Measurements from ENCODE around the gene SUPT7L. TPM values are rescaled to one million over a fixed set of nuclear protein-coding genes. Genes with fewer than 3 reads are reported as not detected.

SUPT7L gene
- total and polyA plus RNA-seq, 11 donors, result 18.6 to 29.5 (median 26.1) TPM

DNA sequence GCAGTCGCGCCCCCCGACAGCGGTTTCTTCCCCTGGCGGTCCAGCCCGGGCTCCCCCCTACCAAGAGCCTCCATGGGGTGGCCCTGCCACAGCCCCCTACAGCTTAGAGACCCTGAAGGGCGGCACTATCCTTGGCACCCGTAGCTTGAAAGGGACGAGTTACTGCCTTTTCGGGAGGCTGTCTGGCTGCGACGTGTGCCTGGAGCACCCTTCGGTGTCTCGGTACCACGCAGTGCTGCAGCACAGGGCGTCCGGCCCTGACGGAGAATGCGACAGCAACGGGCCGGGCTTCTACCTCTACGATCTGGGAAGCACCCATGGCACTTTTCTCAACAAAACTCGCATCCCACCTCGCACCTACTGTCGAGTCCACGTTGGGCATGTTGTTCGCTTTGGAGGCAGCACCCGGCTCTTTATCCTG lies 750 bp upstream of the SUPT7L start:
- peaks cover 0 to 69% (median 57%) of the 10 kb centered on the region in 9 donors for H3K36me3 ChIP-seq
- H3K4me1 ChIP-seq, result peaks cover 0 to 42% (median 27%) of the 10 kb centered on the region in 12 donors
- peak overlapping the region; percentile 83 to 95 (median 92) for H3K27ac ChIP-seq
- DNase-seq (no peak), ATAC-seq (peak in 2 of 4 donors; percentile 2 to 6)
- TF ChIP-seq POLR2A (IDR thresholded peaks at IDR 0.05) (no peak), CTCF (IDR thresholded peaks at IDR 0.05) (no peak)
- no peaks in the 10 kb centered on the region for H3K9me3 ChIP-seq
- H3K27me3 ChIP-seq, result no peaks in the 10 kb centered on the region
- H3K4me3 ChIP-seq, result peak overlapping the region; percentile 66 to 94 (median 86)
- 3 to 9% (median 4%) methylated on average over 22 to 28 of the region's 28 CpGs for WGBS, 4 donors
- intact Hi-C loops (cut with DNase I), result no loop called here

- DNase-seq, result no peak
- Histone ChIP-seq H3K4me1 (peaks cover 0 to 42% (median 27%) of the 10 kb centered on the region in 12 donors), H3K36me3 (peaks cover 0 to 69% (median 57%) of the 10 kb centered on the region in 9 donors), H3K27me3 (no peaks in the 10 kb centered on the region), H3K27ac (no peak overlapping the region), H3K4me3 (no peak overlapping the region), H3K9me3 (no peaks in the 10 kb centered on the region)
- 81 to 94% (median 90%) methylated on average over 1 of the region's 1 CpG for WGBS, 4 donors
- no peak for ATAC-seq
- intact Hi-C loops (cut with DNase I), result no loop called here
- TF ChIP-seq CTCF (IDR thresholded peaks at IDR 0.05), result no peak
- TF ChIP-seq POLR2A (IDR thresholded peaks at IDR 0.05), result no peak
These were observed 2.0 kb downstream of the SUPT7L start for GRCh38 chr2:27661371-27661770.

DNA sequence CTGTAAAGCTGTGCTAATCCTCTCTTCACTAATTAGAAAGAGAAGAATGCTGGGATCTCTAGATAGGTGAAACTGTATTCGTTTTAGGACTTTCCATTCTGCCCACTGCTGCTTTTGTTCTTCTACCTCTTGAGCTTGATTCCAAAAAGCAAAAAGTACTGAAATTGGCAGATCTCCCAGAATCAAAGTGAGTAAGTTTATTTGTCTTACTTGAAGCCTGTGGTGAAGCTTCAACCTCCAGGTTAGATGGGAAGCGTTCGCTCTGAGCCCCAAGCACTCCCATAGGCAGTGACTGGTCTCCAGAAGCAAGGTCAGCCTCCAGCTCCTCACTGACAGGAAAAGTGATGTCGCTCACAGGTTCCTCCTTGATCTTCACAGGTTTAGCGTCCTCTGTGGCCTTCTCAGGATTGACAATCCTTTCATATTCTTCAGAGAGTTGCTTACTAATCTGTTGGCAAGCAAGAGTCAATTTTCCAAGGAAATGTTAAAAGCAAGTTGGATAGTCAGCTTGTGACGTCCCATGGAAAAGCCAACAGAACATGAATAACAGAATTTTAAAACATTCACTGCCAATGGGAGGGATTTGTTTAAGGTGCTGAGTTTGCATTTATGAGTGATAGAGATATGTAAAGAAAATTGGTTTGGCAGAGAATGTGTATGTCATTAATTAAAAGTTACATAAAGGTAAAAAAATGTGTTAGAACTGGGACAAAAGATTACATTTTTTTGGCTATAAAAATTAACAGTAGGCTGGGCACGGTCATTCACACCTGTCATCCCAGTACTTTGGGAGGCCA lies 8.1 kb downstream of the SUPT7L start:
- intact Hi-C loops (cut with DNase I), result loop anchor here in 1 of 10 donors (10.0 kb wide), 1 partner anchor 181 kb away; no protein-coding TSS in a partner anchor
- Histone ChIP-seq H3K4me3 (no peak overlapping the region), H3K36me3 (peaks cover 0 to 100% (median 98%) of the 10 kb centered on the region in 9 donors), H3K27ac (no peak overlapping the region), H3K27me3 (no peaks in the 10 kb centered on the region), H3K4me1 (peaks cover 0 to 11% (median 0%) of the 10 kb centered on the region in 12 donors), H3K9me3 (no peaks in the 10 kb centered on the region)
- WGBS, 4 donors, result 71 to 78% (median 74%) methylated on average over 7 of the region's 7 CpGs
- TF ChIP-seq POLR2A (IDR thresholded peaks at IDR 0.05), result no peak
- TF ChIP-seq CTCF (IDR thresholded peaks at IDR 0.05), result no peak
- ATAC-seq (no peak), DNase-seq (no peak)

DNA sequence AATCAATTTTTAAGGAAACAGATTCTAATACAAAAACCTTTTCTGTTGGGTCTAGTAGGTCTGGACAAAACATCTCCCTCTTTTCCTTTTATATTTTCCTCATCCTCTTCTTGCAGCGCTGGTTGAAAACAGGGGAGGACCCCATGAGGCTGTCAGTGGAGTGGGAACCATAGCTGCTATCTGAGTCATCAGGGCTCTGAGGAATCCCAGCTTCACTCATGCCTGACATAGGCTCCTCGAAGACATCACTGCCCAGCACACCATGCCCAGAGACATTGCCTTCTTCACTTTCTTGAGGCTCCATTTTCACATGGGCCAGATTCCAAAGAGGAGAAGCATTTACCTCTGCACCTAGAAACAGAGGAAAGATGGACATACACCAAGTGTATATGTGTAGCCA lies 10.0 kb downstream of the SUPT7L start:
- DNase-seq (no peak), ATAC-seq (no peak)
- intact Hi-C loops (cut with DNase I), result loop anchor here in 1 of 10 donors (10.0 kb wide), 1 partner anchor 179 kb away; no protein-coding TSS in a partner anchor
- Histone ChIP-seq H3K4me3 (no peak overlapping the region), H3K36me3 (peaks cover 0 to 100% (median 99%) of the 10 kb centered on the region in 9 donors), H3K4me1 (peaks cover 0 to 3% (median 0%) of the 10 kb centered on the region in 12 donors), H3K9me3 (no peaks in the 10 kb centered on the region), H3K27me3 (no peaks in the 10 kb centered on the region), H3K27ac (no peak overlapping the region)
- whole genome bisulfite sequencing, 4 donors, result 83 to 94% (median 86%) methylated on average over 2 of the region's 2 CpGs
- TF ChIP-seq POLR2A (IDR thresholded peaks at IDR 0.05), result no peak
- no peak for TF ChIP-seq CTCF (IDR thresholded peaks at IDR 0.05)
